ENCODE data around the gene ERMARD. TPM values are rescaled to one million over a fixed set of nuclear protein-coding genes. Genes with fewer than 3 reads are reported as not detected.

ERMARD gene
- total RNA-seq, 1 experiment from 2014 or later, result 13.6 TPM

- Mint-ChIP-seq H3K27ac (no peak overlapping the region; a peak in 1 of 7 replicates), H3K4me1 (peaks cover 19 to 22% of the 10 kb centered on the region in 2 experiments), H3K9me3 (no peaks in the 10 kb centered on the region; a peak in 2 of 5 replicates), H3K4me3 (no peak overlapping the region), H3K36me3 (ENCODE audit: insufficient read depth in 1 of 3, low read depth in 3 of 3) (no peaks in the 10 kb centered on the region), H3K27me3 (ENCODE audit: low read depth) (peaks cover 45% of the 10 kb centered on the region)
- no peaks in the 10 kb centered on the region for H3K9me3 ChIP-seq (ENCODE audit: control insufficient read depth, low read depth, low read length)
- no peak overlapping the region for H3K4me2 ChIP-seq (ENCODE audit: insufficient read depth, insufficient read length, low read length)
- no peak overlapping the region for H2AK5ac ChIP-seq (ENCODE audit: insufficient read length, low read length)
- no peaks in the 10 kb centered on the region for H3K4me1 ChIP-seq (ENCODE audit: insufficient read depth, low read length)
- no peak overlapping the region for H3T11ph ChIP-seq (ENCODE audit: low read length)
- H3K14ac ChIP-seq (ENCODE audit: insufficient read depth, low read length), result no peak overlapping the region
- H3K4ac ChIP-seq (ENCODE audit: low read depth, low read length), result no peak overlapping the region
- H2BK15ac ChIP-seq (ENCODE audit: low read depth, low read length), result no peak overlapping the region
- WGBS (ENCODE audit: extremely low coverage, insufficient read length, low lambda C conversion rate), result no CpG with 5 or more reads among the region's 9 CpGs
- H3K23ac ChIP-seq (ENCODE audit: insufficient read length, low read depth, low read length), result no peak overlapping the region
- no peak overlapping the region for H2BK12ac ChIP-seq (ENCODE audit: insufficient read length, low read depth, low read length)
- H3K9ac ChIP-seq (ENCODE audit: extremely low read depth, insufficient read length, low read length), result no peak overlapping the region
- no peak overlapping the region for H4K5ac ChIP-seq (ENCODE audit: insufficient read length, low read depth, low read length)
- no peaks in the 10 kb centered on the region for H3K23me2 ChIP-seq (ENCODE audit: insufficient read length, low read depth, low read length, poor library complexity, severe bottlenecking)
- no peaks in the 10 kb centered on the region for H4K20me1 ChIP-seq (ENCODE audit: control insufficient read depth, insufficient read depth, insufficient read length)
- H2BK120ac ChIP-seq (ENCODE audit: low read depth, low read length, poor library complexity, severe bottlenecking), result no peak overlapping the region
- H2AFZ ChIP-seq (ENCODE audit: low read length), result no peak overlapping the region
- no peak overlapping the region for H2BK5ac ChIP-seq (ENCODE audit: insufficient read length, low read length)
- no peaks in the 10 kb centered on the region for H3K79me2 ChIP-seq (ENCODE audit: insufficient read depth, low read length)
- no peak overlapping the region for H4K91ac ChIP-seq (ENCODE audit: insufficient read length, low read depth, low read length)
- no peak overlapping the region for H3K18ac ChIP-seq (ENCODE audit: insufficient read length, low read depth, low read length)
- H3K56ac ChIP-seq (ENCODE audit: insufficient read length, low read depth, low read length), result no peak overlapping the region
- H2BK20ac ChIP-seq (ENCODE audit: low read depth, low read length, poor library complexity, severe bottlenecking), result no peak overlapping the region
- DNase-seq, result no peak
- H3K79me1 ChIP-seq (ENCODE audit: insufficient read depth, low read depth, low read length, poor library complexity, severe bottlenecking), result no peaks in the 10 kb centered on the region
- 0 out of 2 replicates have a peak, but pooled peaks cover 2% of the 10 kb centered on the region for H3K27me3 ChIP-seq (ENCODE audit: insufficient read depth, low read length)
- no peak for TF ChIP-seq CTCF (conservative IDR thresholded peaks at IDR 0.05)
- no peak overlapping the region for H4K8ac ChIP-seq (replicated peaks; ENCODE audit: insufficient read length, low read depth, low read length)
- no peak overlapping the region for H3K27ac ChIP-seq (ENCODE audit: insufficient read length, low read depth, low read length)
Observed at GRCh38 chr6:169802790-169803189, 51.4 kb downstream of the ERMARD start.
